Liver (tissue), 9 donors: ENCODE data around the gene DIPK2A. TPM values are rescaled to one million over a fixed set of nuclear protein-coding genes. Genes with fewer than 3 reads are reported as not detected.

Experiments used
- DNase-seq: peaks from one replicate; pipeline ENCODE4 v3.0.0-alpha.2; 2017; ENCODE audit warnings: low spot score
- H3K27ac ChIP-seq, 2 donors: one replicate each; pipeline ENCODE4 v1.7.0; 2013; ENCODE audit warnings: inconsistent platforms in 2 of 2, low read length in 2 of 2, control low read depth in 1 of 2, low read depth in 1 of 2, mild to moderate bottlenecking in 1 of 2
- H3K27me3 ChIP-seq, 4 donors: one replicate each; pipeline versions ENCODE4 v1.6.1 to v1.7.0; 2013; ENCODE audit warnings: low read length in 3 of 4, inconsistent platforms in 1 of 4, mild to moderate bottlenecking in 1 of 4, moderate library complexity in 1 of 4; ENCODE audit not compliant: control insufficient read depth in 4 of 4, insufficient read depth in 4 of 4
- H3K36me3 ChIP-seq, 4 donors: one replicate each; pipeline versions ENCODE4 v1.6.1 to v1.7.0; 2013; ENCODE audit warnings: low read length in 3 of 4, mild to moderate bottlenecking in 3 of 4, low read depth in 1 of 4, moderate library complexity in 1 of 4; ENCODE audit not compliant: control insufficient read depth in 4 of 4, insufficient read depth in 3 of 4
- H3K4me1 ChIP-seq, 4 donors: one replicate each; pipeline versions ENCODE4 v1.6.1 to v1.7.0; 2013; ENCODE audit warnings: low read length in 3 of 4, mild to moderate bottlenecking in 3 of 4, moderate library complexity in 1 of 4; ENCODE audit not compliant: control insufficient read depth in 4 of 4, insufficient read depth in 4 of 4
- H3K4me3 ChIP-seq, 3 donors: one replicate each; pipeline versions ENCODE4 v1.6.1 to v1.7.0; 2013; ENCODE audit warnings: low read length in 3 of 3, control low read depth in 1 of 3, low read depth in 1 of 3, mild to moderate bottlenecking in 1 of 3
- H3K9ac ChIP-seq, 2 donors: one replicate each; pipeline ENCODE4 v1.7.0; 2013; ENCODE audit warnings: low read length in 2 of 2, mild to moderate bottlenecking in 2 of 2, moderate library complexity in 2 of 2, control low read depth in 1 of 2, low read depth in 1 of 2
- H3K9me3 ChIP-seq, 4 donors: one replicate each; pipeline versions ENCODE4 v1.6.1 to v1.7.0; 2013; ENCODE audit warnings: low read length in 3 of 4; ENCODE audit not compliant: control insufficient read depth in 4 of 4
- CTCF ChIP-seq: fragments of 150-350 bp; IDR thresholded peaks from 2 replicates; pipeline ENCODE4 v1.5.1; 2017; ENCODE audit warnings: improper control_type of control experiment, low read depth, low read length; ENCODE audit not compliant: missing input control
- FOXA2 ChIP-seq: IDR thresholded peaks from 2 replicates; pipeline ENCODE4 v1.6.1; 2016; ENCODE audit warnings: antibody characterized with exemption
- GABPA ChIP-seq, 2 donors: IDR thresholded peaks in 1 of 2; conservative IDR thresholded peaks in 1 of 2; 2 replicates each; pipeline ENCODE4 v1.6.1; 2016; ENCODE audit warnings: antibody characterized with exemption in 2 of 2, mild to moderate bottlenecking in 1 of 2, moderate library complexity in 1 of 2
- HNF4A ChIP-seq, 2 donors: conservative IDR thresholded peaks; 2 replicates each; pipeline ENCODE4 v1.6.1; 2016; ENCODE audit warnings: antibody characterized with exemption in 2 of 2, mild to moderate bottlenecking in 2 of 2
- HNF4G ChIP-seq: IDR thresholded peaks from 2 replicates; pipeline ENCODE4 v1.6.1; 2016; ENCODE audit warnings: antibody characterized with exemption
- JUND ChIP-seq, 2 donors: IDR thresholded peaks; 2 replicates each; pipeline ENCODE4 v1.6.1; 2016; ENCODE audit warnings: antibody characterized with exemption in 2 of 2
- MAX ChIP-seq: IDR thresholded peaks from 2 replicates; pipeline ENCODE4 v1.6.1; 2016; ENCODE audit warnings: antibody characterized with exemption
- RAD21 ChIP-seq, 2 donors: IDR thresholded peaks; 2 replicates each; pipeline ENCODE4 v1.6.1; 2016; ENCODE audit warnings: antibody characterized with exemption in 2 of 2, mild to moderate bottlenecking in 2 of 2
- REST ChIP-seq: IDR thresholded peaks from 2 replicates; pipeline ENCODE4 v1.6.1; 2016; ENCODE audit warnings: antibody characterized with exemption, mild to moderate bottlenecking
- TAF1 ChIP-seq: conservative IDR thresholded peaks from 2 replicates; pipeline ENCODE4 v1.6.1; 2016; ENCODE audit warnings: antibody characterized with exemption, mild to moderate bottlenecking
- ZBTB33 ChIP-seq: IDR thresholded peaks from 2 replicates; pipeline ENCODE4 v1.6.1; 2016; ENCODE audit warnings: antibody characterized with exemption
- WGBS: extraction: QIAGEN DNeasy Blood & Tissue Kit; methylation state at CpG from one replicate; pipeline ENCODE4 v1.1.7; 2013; 5-methylcytosine and 5-hydroxymethylcytosine counted together
- polyA plus RNA-seq, 2 donors: library from polyadenylated mRNA; stranded (reverse) in 1 of 2; unstranded in 1 of 2; fragments of 200-250 nt in 1 of 2; fragments of >200 nt in 1 of 2; fragmentation: Nextera tagmentation in 1 of 2; extraction: Ambion mirVana in 1 of 2; gene quantifications; one replicate each; pipeline versions ENCODE4 v1.2.1 to v1.2.3, GENCODE V29; 2013 to 2015
- total RNA-seq, 2 donors: library from RNA; depleted of rRNA; stranded (reverse); fragments of >200 nt; gene quantifications; one replicate each; pipeline ENCODE4 v1.2.3, GENCODE V29; 2014
- TF ChIP-seq, protein P1 (sequence below): IDR thresholded peaks from 2 replicates; pipeline ENCODE4 v1.6.1; 2016; ENCODE audit warnings: antibody characterized with exemption
- donor health status: healthy.
- donor health status: healthy.
- donor health status: healthy.
- donor health status: healthy.
- donor health status: healthy.

Gene DIPK2A
- total and polyA plus RNA-seq, 4 donors: 4.6 to 81.1 (median 23.4) TPM

DNA sequence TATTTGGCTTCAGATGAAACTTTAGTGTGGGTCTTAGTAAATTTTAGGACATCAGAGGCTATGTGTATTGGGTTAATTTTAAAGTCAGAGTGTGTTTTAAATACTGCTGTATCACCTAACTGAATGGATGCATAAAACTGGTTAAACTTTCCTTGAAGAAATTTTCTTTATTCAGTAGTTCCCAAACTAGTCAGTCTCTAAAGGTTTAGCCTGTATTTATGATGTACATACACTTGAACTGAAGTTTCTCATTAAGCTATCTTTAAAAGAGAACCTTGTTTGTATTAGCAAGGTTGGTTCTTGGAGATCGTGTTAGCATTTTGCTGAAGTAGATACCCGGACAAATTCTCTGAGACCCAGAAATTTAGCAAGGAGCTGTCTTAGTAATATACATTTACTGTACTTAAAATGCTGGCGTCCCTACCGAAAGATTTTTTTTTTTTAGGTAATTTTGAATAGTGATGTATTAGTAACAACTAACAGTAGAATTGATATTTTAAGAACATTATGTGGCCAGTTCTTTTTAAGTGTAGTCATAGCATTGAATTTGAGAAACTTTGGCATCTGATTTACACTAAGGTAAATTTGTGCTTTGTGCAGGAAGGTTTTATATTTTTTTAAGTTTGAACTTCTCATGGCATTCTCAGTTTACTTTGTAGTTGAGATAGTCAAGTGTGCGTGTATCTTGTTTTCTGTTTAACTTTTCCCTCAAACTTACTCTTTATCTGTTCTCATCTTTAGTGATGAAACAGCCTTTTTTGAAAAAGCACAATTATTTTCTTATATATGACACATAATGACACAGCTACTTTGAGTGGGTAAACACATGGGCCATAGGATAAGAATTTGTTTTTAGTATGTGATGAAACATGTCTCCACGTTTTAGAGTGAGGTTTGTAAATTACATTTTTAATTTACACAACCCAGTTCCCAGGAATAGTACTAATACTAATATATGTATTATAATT, 2.9 kb downstream of the DIPK2A start:
- Histone ChIP-seq H3K36me3 (peaks cover 0 to 1% (median 0%) of the 10 kb centered on the region in 4 donors), H3K4me3 (peak overlapping the region; percentile 81 to 97 (median 89)), H3K27me3 (no peaks in the 10 kb centered on the region), H3K27ac (peak overlapping the region in 1 of 2 donors; percentile 100), H3K4me1 (peaks cover 1 to 28% (median 12%) of the 10 kb centered on the region in 4 donors), H3K9ac (peak overlapping the region; percentile 59 to 98), H3K9me3 (no peaks in the 10 kb centered on the region)
- DNase-seq: no peak
- TF ChIP-seq HNF4G (no peak), TAF1 (no peak), REST (no peak), ZBTB33 (no peak), CTCF (no peak), HNF4A (conservative IDR thresholded peaks at IDR 0.05) (no peak), FOXA2 (no peak), RAD21 (IDR thresholded peaks at IDR 0.05) (no peak), GABPA (IDR thresholded peaks at IDR 0.05 in 1 of 2, conservative IDR thresholded peaks at IDR 0.05 in 1 of 2) (no peak), JUND (IDR thresholded peaks at IDR 0.05) (no peak), MAX (no peak)
- TF ChIP-seq, protein P1, sequence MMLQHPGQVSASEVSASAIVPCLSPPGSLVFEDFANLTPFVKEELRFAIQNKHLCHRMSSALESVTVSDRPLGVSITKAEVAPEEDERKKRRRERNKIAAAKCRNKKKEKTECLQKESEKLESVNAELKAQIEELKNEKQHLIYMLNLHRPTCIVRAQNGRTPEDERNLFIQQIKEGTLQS: no peak
- 18% methylated on average over 6 of the region's 6 CpGs for WGBS
